Measurements from ENCODE around the gene TCN2. TPM values are rescaled to one million over a fixed set of nuclear protein-coding genes. Genes with fewer than 3 reads are reported as not detected.

TCN2 gene
- total and polyA plus RNA-seq, 9 of the 15 experiments (the other 6 are each of a cell fraction or from before 2014, with no cell fraction given): 0.88 to 5.4 (median 1.7) TPM

DNA sequence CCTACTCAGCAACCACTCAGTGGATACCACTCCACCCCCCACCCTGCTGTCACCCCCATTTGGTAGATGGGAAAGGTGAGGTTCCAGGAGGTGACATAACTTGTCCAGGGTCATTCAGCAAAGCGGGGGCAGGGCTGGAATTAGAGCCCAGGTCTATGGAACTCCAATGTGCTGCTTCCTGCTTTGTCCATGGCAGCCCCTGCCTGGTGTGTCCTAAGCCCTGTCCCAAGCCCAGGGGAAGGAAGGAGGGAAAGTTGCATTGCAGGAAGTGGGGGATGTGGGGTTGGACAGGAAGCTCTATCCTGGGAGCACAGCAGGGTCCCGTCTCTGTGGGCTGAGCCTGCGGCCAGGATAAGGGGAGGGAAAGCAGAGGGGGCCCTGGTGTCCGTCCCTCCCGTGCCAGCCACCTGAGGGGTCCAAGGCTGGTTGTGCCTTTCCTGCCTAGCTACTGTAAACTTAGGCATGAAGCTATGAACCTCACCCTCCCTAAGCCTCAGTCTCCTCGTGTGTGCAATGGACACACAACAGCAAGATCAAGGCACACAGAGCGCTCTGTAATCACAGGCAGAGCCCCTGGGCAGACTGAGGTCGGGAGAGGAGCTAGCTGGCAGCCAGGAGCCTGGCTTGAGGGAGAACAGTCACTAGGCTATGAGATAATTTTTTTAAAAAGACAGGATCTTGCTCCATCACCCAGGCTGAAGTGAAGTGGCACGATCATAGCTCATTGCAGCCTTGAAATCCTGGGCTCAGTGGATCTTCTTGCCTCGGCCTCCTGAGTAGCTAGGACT is 45.4 kb upstream of the TCN2 start:
- WGBS (ENCODE audit: insufficient coverage, low coverage, missing lambda C conversion rate): 36% methylated on average over 7 of the region's 10 CpGs
- H3K27me3 ChIP-seq (ENCODE audit: control insufficient read depth in 2 of 2, insufficient read depth in 2 of 2, low read length in 2 of 2): peaks cover 0 to 4% of the 10 kb centered on the region in 2 experiments; a peak in 1 of 5 replicates
- no peaks in the 10 kb centered on the region for H3K9me3 ChIP-seq (replicated peaks; ENCODE audit: control insufficient read depth, insufficient read depth, low read depth, low read length)
- no peaks in the 10 kb centered on the region for H4K20me1 ChIP-seq (replicated peaks; ENCODE audit: control insufficient read depth, insufficient read depth, low read length)
- intact Hi-C loops (cut with micrococcal nuclease) (no loop called here), in situ Hi-C loops (cut with MboI) (no loop called here)
- peaks cover 0 to 20% of the 10 kb centered on the region in 2 experiments; a peak in 3 of 5 replicates for H3K4me1 ChIP-seq (replicated peaks in 1 of 2; ENCODE audit: control insufficient read depth in 2 of 2, insufficient read depth in 2 of 2, low read length in 2 of 2)
- no peak overlapping the region for H3K4me2 ChIP-seq (ENCODE audit: insufficient read depth, low read length)
- ChIA-PET POLR2A (interaction anchor here (0.8 to 1.5 kb wide), 2 partner anchors 10 to 30 kb away, joined by 5 to 6 read pairs; partner anchors contain the start of gene PES1), CTCF (ENCODE audit: low intra/inter-chr PET ratio) (interaction anchor here (1.1 kb wide), 1 partner anchor 193 kb away, joined by 3 read pairs; no protein-coding TSS in a partner anchor)
- no peak for ATAC-seq
- BruUV-seq (replicated peaks): no TSS peak
- peak overlapping the region in 1 of 2 experiments; percentile 20; a peak in 1 of 4 replicates for H3K9ac ChIP-seq (ENCODE audit: insufficient read depth in 1 of 2, low read depth in 2 of 2, low read length in 2 of 2)
- FAIRE-seq: no peak
- DNase-seq (ENCODE audit: extremely low read depth in 1 of 4, low spot score in 3 of 4): no peak
- no peak overlapping the region for H3K4me3 ChIP-seq
- no peaks in the 10 kb centered on the region for H3K9me1 ChIP-seq (ENCODE audit: control insufficient read depth, insufficient read depth, low read length)
- no peaks in the 10 kb centered on the region for H3K36me3 ChIP-seq (ENCODE audit: control insufficient read depth, insufficient read depth, low read length)
- H2AFZ ChIP-seq (ENCODE audit: low read depth, low read length): peak overlapping the region; percentile 45; the same call in 1 of the 2 replicates
- no peaks in the 10 kb centered on the region for H3K79me2 ChIP-seq (ENCODE audit: control insufficient read depth, insufficient read depth, low read length)
- H3K27ac ChIP-seq (ENCODE audit: extremely low read depth, low read depth, low read length): no peak overlapping the region
- TF ChIP-seq POLR2B (IDR thresholded peaks at IDR 0.05; ENCODE audit: low read depth, partially characterized antibody) (no peak), ZBTB9 (CRISPR knock-in tag; IDR thresholded peaks at IDR 0.05) (no peak), UBTF (IDR thresholded peaks at IDR 0.05; ENCODE audit: borderline replicate concordance in 1 of 2, low read depth in 2 of 2, low read length in 2 of 2) (no peak), CBX8 (IDR thresholded peaks at IDR 0.05; ENCODE audit: borderline replicate concordance, extremely low read depth, low read depth, low read length, poor library complexity, severe bottlenecking) (no peak), SOX6 (IDR thresholded peaks at IDR 0.05) (no peak), EZH2 (IDR thresholded peaks at IDR 0.05; ENCODE audit: borderline replicate concordance, low read depth, low read length) (no peak), HOXB6 (CRISPR knock-in tag; IDR thresholded peaks at IDR 0.05; ENCODE audit: borderline replicate concordance) (no peak)
- TF ChIP-seq, protein P1, sequence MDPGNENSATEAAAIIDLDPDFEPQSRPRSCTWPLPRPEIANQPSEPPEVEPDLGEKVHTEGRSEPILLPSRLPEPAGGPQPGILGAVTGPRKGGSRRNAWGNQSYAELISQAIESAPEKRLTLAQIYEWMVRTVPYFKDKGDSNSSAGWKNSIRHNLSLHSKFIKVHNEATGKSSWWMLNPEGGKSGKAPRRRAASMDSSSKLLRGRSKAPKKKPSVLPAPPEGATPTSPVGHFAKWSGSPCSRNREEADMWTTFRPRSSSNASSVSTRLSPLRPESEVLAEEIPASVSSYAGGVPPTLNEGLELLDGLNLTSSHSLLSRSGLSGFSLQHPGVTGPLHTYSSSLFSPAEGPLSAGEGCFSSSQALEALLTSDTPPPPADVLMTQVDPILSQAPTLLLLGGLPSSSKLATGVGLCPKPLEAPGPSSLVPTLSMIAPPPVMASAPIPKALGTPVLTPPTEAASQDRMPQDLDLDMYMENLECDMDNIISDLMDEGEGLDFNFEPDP (CRISPR knock-in tag; IDR thresholded peaks at IDR 0.05): no peak
- TF ChIP-seq, protein P2, sequence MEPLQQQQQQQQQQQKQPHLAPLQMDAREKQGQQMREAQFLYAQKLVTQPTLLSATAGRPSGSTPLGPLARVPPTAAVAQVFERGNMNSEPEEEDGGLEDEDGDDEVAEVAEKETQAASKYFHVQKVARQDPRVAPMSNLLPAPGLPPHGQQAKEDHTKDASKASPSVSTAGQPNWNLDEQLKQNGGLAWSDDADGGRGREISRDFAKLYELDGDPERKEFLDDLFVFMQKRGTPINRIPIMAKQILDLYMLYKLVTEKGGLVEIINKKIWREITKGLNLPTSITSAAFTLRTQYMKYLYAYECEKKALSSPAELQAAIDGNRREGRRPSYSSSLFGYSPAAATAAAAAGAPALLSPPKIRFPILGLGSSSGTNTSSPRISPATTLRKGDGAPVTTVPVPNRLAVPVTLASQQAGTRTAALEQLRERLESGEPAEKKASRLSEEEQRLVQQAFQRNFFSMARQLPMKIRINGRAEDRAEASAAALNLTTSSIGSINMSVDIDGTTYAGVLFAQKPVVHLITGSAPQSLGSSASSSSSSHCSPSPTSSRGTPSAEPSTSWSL (CRISPR knock-in tag; IDR thresholded peaks at IDR 0.05; ENCODE audit: borderline replicate concordance): no peak
- TF ChIP-seq, protein P3, sequence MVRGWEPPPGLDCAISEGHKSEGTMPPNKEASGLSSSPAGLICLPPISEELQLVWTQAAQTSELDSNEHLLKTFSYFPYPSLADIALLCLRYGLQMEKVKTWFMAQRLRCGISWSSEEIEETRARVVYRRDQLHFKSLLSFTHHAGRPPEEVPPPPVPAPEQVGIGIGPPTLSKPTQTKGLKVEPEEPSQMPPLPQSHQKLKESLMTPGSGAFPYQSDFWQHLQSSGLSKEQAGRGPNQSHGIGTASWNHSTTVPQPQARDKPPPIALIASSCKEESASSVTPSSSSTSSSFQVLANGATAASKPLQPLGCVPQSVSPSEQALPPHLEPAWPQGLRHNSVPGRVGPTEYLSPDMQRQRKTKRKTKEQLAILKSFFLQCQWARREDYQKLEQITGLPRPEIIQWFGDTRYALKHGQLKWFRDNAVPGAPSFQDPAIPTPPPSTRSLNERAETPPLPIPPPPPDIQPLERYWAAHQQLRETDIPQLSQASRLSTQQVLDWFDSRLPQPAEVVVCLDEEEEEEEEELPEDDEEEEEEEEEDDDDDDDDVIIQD (CRISPR knock-in tag; IDR thresholded peaks at IDR 0.05): no peak

Measured in K562 (cell line).